Tibial nerve (tissue), 4 donors: ENCODE results near the gene FOXJ3. TPM values are rescaled to one million over a fixed set of nuclear protein-coding genes. Genes with fewer than 3 reads are reported as not detected.

Experiments used
- DNase-seq, 2 donors: peaks; one replicate each; pipeline ENCODE4 v3.0.0-alpha.2; 2019; ENCODE audit warnings: low spot score in 2 of 2
- H3K27ac ChIP-seq, 4 donors: fragments of 200-600 bp; sonication (generic) in 3 of 4; one replicate each; pipeline ENCODE4 v1.5.1; 2017 to 2019; ENCODE audit warnings: mild to moderate bottlenecking in 1 of 4
- H3K27me3 ChIP-seq, 2 donors: fragments of 200-600 bp; sonication (generic) in 1 of 2; one replicate each; pipeline versions ENCODE4 v1.5.1 to v1.6.0; 2017 to 2019
- H3K36me3 ChIP-seq, 3 donors: fragments of 200-600 bp; sonication (generic); one replicate each; pipeline ENCODE4 v1.5.1; 2018 to 2019
- H3K4me1 ChIP-seq, 4 donors: fragments of 200-600 bp; sonication (generic) in 3 of 4; one replicate each; pipeline ENCODE4 v1.5.1; 2017 to 2019
- H3K4me3 ChIP-seq, 4 donors: fragments of 200-600 bp; sonication (generic) in 3 of 4; one replicate each; pipeline ENCODE4 v1.5.1; 2017 to 2019; ENCODE audit warnings: mild to moderate bottlenecking in 1 of 4, moderate library complexity in 1 of 4
- H3K9me3 ChIP-seq, 4 donors: fragments of 200-600 bp; sonication (generic) in 3 of 4; one replicate each; pipeline ENCODE4 v1.5.1; 2017 to 2019
- EP300 ChIP-seq, 2 donors: sonication (generic); formaldehyde crosslinking; IDR thresholded peaks; one replicate each; pipeline ENCODE4 v1.6.1; 2017; ENCODE audit warnings: antibody characterized with exemption in 2 of 2, mild to moderate bottlenecking in 1 of 2
- POLR2A ChIP-seq, 2 donors: fragments of 450-650 bp; IDR thresholded peaks; one replicate each; pipeline ENCODE4 v1.6.1; 2017; ENCODE audit warnings: antibody characterized with exemption in 2 of 2, mild to moderate bottlenecking in 2 of 2, moderate library complexity in 2 of 2
- WGBS, 2 donors: methylation state at CpG; one replicate each; pipeline ENCODE4 v1.1.5; 2018; 5-methylcytosine and 5-hydroxymethylcytosine counted together
- total RNA-seq, 4 donors: library from RNA; depleted of rRNA; stranded (reverse); fragments of >200 nt; gene quantifications; one replicate each; pipeline ENCODE4 v1.1.0, GENCODE V29; 2016
- TF ChIP-seq, protein P1 (sequence below), 5 experiments: fragments of 200-600 bp in 3 of 5; fragments of 450-650 bp in 2 of 5; sonication (generic) in 3 of 5; IDR thresholded peaks; one replicate each; pipeline ENCODE4 v1.5.1; 2016 to 2019; ENCODE audit warnings: antibody characterized with exemption in 5 of 5, mild to moderate bottlenecking in 3 of 5, moderate library complexity in 2 of 5

Gene FOXJ3
- total RNA-seq, 4 donors from 2014 or later: 42.7 to 68.1 (median 64.5) TPM

- Histone ChIP-seq H3K4me1 (peaks cover 0 to 7% (median 0%) of the 10 kb centered on the region in 4 donors), H3K27ac (no peak overlapping the region), H3K36me3 (no peaks in the 10 kb centered on the region), H3K4me3 (no peak overlapping the region), H3K9me3 (no peaks in the 10 kb centered on the region), H3K27me3 (peaks cover 0 to 52% of the 10 kb centered on the region in 2 donors)
- WGBS, 2 donors: 46 to 53% methylated on average over 4 of the region's 4 CpGs
- no peak for TF ChIP-seq POLR2A (IDR thresholded peaks at IDR 0.05)
- TF ChIP-seq, protein P1, sequence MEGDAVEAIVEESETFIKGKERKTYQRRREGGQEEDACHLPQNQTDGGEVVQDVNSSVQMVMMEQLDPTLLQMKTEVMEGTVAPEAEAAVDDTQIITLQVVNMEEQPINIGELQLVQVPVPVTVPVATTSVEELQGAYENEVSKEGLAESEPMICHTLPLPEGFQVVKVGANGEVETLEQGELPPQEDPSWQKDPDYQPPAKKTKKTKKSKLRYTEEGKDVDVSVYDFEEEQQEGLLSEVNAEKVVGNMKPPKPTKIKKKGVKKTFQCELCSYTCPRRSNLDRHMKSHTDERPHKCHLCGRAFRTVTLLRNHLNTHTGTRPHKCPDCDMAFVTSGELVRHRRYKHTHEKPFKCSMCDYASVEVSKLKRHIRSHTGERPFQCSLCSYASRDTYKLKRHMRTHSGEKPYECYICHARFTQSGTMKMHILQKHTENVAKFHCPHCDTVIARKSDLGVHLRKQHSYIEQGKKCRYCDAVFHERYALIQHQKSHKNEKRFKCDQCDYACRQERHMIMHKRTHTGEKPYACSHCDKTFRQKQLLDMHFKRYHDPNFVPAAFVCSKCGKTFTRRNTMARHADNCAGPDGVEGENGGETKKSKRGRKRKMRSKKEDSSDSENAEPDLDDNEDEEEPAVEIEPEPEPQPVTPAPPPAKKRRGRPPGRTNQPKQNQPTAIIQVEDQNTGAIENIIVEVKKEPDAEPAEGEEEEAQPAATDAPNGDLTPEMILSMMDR (IDR thresholded peaks at IDR 0.05): no peak
- TF ChIP-seq EP300 (IDR thresholded peaks at IDR 0.05): no peak
- DNase-seq: no peak
Observed at GRCh38 chr1:42142894-42143675, 191.9 kb downstream of the FOXJ3 start.

- Histone ChIP-seq H3K27me3 (peaks cover 0 to 41% of the 10 kb centered on the region in 2 donors), H3K27ac (no peak overlapping the region), H3K4me3 (no peak overlapping the region), H3K4me1 (peaks cover 0 to 7% (median 0%) of the 10 kb centered on the region in 4 donors), H3K36me3 (no peaks in the 10 kb centered on the region), H3K9me3 (no peaks in the 10 kb centered on the region)
- no peak for DNase-seq
- TF ChIP-seq, protein P1 (IDR thresholded peaks at IDR 0.05): no peak
- no peak for TF ChIP-seq EP300 (IDR thresholded peaks at IDR 0.05)
- TF ChIP-seq POLR2A (IDR thresholded peaks at IDR 0.05): no peak
- WGBS, 2 donors: 85 to 88% methylated on average over 5 of the region's 5 CpGs
Observed at GRCh38 chr1:42141978-42142377, 193.1 kb downstream of the FOXJ3 start.

GRCh38 chr1:42140191-42140590, 194.8 kb downstream of the FOXJ3 start:
- DNase-seq: no peak
- H3K36me3 ChIP-seq: no peaks in the 10 kb centered on the region
- H3K9me3 ChIP-seq: no peaks in the 10 kb centered on the region
- H3K4me1 ChIP-seq: no peaks in the 10 kb centered on the region
- no peak overlapping the region for H3K27ac ChIP-seq
- no peak overlapping the region for H3K4me3 ChIP-seq
- TF ChIP-seq, protein P1 (IDR thresholded peaks at IDR 0.05): no peak
- TF ChIP-seq EP300 (IDR thresholded peaks at IDR 0.05) (no peak), POLR2A (IDR thresholded peaks at IDR 0.05) (no peak)
- WGBS, 2 donors: 99 to 100% methylated on average over 2 of the region's 2 CpGs
- peaks cover 0 to 28% of the 10 kb centered on the region in 2 donors for H3K27me3 ChIP-seq

DNA sequence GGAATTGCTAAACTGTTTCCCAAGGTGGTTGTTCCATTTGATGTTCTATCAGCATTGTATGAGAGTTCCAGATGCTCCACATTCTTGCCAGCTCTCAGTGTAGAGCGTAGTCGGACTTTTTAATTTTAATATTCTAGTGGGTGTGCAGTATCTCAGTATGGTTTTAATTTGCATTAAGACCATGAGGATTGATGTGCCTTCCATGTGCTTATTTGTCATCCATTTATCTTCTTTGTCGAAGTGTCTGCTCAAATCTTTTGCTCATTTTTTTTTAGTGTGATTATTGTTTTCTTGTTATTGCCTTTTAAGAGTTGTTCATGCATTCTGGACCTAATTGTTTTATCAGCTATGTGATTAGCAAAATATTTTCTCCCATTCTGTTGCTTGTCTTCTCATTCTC, 195.6 kb downstream of the FOXJ3 start:
- WGBS, 2 donors: 90 to 93% methylated on average over 3 of the region's 3 CpGs
- DNase-seq: no peak
- Histone ChIP-seq H3K4me1 (no peaks in the 10 kb centered on the region), H3K4me3 (no peak overlapping the region), H3K36me3 (no peaks in the 10 kb centered on the region), H3K27me3 (peaks cover 0 to 26% of the 10 kb centered on the region in 2 donors), H3K27ac (no peak overlapping the region), H3K9me3 (no peaks in the 10 kb centered on the region)
- TF ChIP-seq POLR2A (IDR thresholded peaks at IDR 0.05) (no peak), EP300 (IDR thresholded peaks at IDR 0.05) (no peak)
- TF ChIP-seq, protein P1 (IDR thresholded peaks at IDR 0.05): no peak

GRCh38 chr1:42138586-42138985, 196.4 kb downstream of the FOXJ3 start:
- DNase-seq: no peak
- TF ChIP-seq, protein P1 (IDR thresholded peaks at IDR 0.05): no peak
- TF ChIP-seq EP300 (IDR thresholded peaks at IDR 0.05): no peak
- WGBS, 2 donors: 86 to 94% methylated on average over 4 of the region's 4 CpGs
- Histone ChIP-seq H3K4me1 (no peaks in the 10 kb centered on the region), H3K27ac (no peak overlapping the region), H3K27me3 (peaks cover 0 to 22% of the 10 kb centered on the region in 2 donors), H3K9me3 (no peaks in the 10 kb centered on the region), H3K36me3 (no peaks in the 10 kb centered on the region), H3K4me3 (no peak overlapping the region)
